A549 (cell line): ENCODE data around the gene PCDHGC5.

ENCODE experiments used
- BHLHE40 ChIP-seq: IDR thresholded peaks from 2 replicates; pipeline ENCODE4 v1.6.1; 2012; ENCODE audit warnings: low read depth, low read length, inconsistent platforms
- EP300 ChIP-seq, 2 experiments: fragments of >200 bp; sonication (Bioruptor Twin); formaldehyde crosslinking; IDR thresholded peaks; 2 replicates in 1 of 2; 3 replicates in 1 of 2; pipeline ENCODE4 v1.6.1; 2016 to 2017
- POLR2A ChIP-seq: IDR thresholded peaks from 2 replicates; pipeline ENCODE4 v1.6.1; 2012; ENCODE audit warnings: mild to moderate bottlenecking, low read length
- TF ChIP-seq, protein P1 (sequence below): fragments of >200 bp; sonication (Bioruptor Twin); formaldehyde crosslinking; IDR thresholded peaks from 3 replicates; pipeline ENCODE4 v1.5.1; 2016

DNA sequence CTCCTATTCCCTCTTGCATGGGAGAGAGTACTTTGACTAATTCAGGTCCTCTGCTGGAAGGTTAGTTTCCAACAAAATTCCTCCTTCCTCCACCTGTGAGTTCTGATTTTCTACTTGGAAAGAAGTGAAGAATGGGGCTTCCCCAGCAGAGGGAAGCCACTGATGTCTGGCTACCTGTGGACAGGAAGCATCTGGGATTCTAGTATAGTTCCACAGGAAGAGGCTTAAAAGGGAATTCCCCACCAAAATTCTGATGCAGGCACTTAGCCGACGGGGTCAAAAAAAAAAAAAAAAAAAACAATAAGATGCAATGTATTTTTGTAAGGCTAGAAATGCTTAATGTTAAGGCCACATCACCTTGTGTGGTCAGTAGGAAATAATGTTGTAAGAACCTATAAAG, 33.4 kb downstream of the PCDHGC5 start:
- TF ChIP-seq, protein P1, sequence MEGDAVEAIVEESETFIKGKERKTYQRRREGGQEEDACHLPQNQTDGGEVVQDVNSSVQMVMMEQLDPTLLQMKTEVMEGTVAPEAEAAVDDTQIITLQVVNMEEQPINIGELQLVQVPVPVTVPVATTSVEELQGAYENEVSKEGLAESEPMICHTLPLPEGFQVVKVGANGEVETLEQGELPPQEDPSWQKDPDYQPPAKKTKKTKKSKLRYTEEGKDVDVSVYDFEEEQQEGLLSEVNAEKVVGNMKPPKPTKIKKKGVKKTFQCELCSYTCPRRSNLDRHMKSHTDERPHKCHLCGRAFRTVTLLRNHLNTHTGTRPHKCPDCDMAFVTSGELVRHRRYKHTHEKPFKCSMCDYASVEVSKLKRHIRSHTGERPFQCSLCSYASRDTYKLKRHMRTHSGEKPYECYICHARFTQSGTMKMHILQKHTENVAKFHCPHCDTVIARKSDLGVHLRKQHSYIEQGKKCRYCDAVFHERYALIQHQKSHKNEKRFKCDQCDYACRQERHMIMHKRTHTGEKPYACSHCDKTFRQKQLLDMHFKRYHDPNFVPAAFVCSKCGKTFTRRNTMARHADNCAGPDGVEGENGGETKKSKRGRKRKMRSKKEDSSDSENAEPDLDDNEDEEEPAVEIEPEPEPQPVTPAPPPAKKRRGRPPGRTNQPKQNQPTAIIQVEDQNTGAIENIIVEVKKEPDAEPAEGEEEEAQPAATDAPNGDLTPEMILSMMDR = no peak
- TF ChIP-seq POLR2A (no peak), EP300 (IDR thresholded peaks at IDR 0.05) (no peak), BHLHE40 (no peak)
